Smooth muscle cell (in vitro differentiated cells): ENCODE results near the gene TMEM147. TPM values are rescaled to one million over a fixed set of nuclear protein-coding genes. Genes with fewer than 3 reads are reported as not detected.

ENCODE experiments used
- DNase-seq: peaks from one replicate; lab custom pipeline; 2025; ENCODE audit not compliant: unreplicated experiment; lab: John Stamatoyannopoulos, UW
- H2AFZ ChIP-seq: fragments of 200-600 bp; sonication (generic); 2 replicates; pipeline ENCODE4 v1.6.0; 2016; ENCODE audit warnings: antibody characterized with exemption, low read depth, mild to moderate bottlenecking
- H3F3A ChIP-seq: fragments of 200-600 bp; sonication (generic); 2 replicates; pipeline ENCODE4 v1.6.0; 2017; ENCODE audit warnings: antibody characterized with exemption, low read depth
- H3K27ac ChIP-seq: fragments of 200-600 bp; sonication (generic); 2 replicates; pipeline ENCODE4 v1.5.1; 2016; ENCODE audit warnings: low read depth, mild to moderate bottlenecking
- H3K27me3 ChIP-seq: fragments of 200-600 bp; sonication (generic); 2 replicates; pipeline ENCODE4 v1.6.1; 2016; ENCODE audit warnings: low read depth, mild to moderate bottlenecking
- H3K36me3 ChIP-seq: fragments of 200-600 bp; sonication (generic); 2 replicates; pipeline ENCODE4 v1.5.1; 2016; ENCODE audit warnings: low read depth
- H3K4me1 ChIP-seq: fragments of 200-600 bp; sonication (generic); 2 replicates; pipeline ENCODE4 v1.5.1; 2016; ENCODE audit warnings: low read depth
- H3K4me2 ChIP-seq: fragments of 200-600 bp; sonication (generic); 2 replicates; pipeline ENCODE4 v1.6.0; 2016; ENCODE audit warnings: mild to moderate bottlenecking
- H3K4me3 ChIP-seq: fragments of 200-600 bp; sonication (generic); 2 replicates; pipeline ENCODE4 v1.5.1; 2016; ENCODE audit warnings: mild to moderate bottlenecking
- H3K79me2 ChIP-seq: fragments of 200-600 bp; sonication (generic); 2 replicates; pipeline ENCODE4 v1.6.0; 2016; ENCODE audit warnings: low read depth, mild to moderate bottlenecking
- H3K9ac ChIP-seq: fragments of 200-600 bp; sonication (generic); 2 replicates; pipeline ENCODE4 v1.6.0; 2016; ENCODE audit warnings: low read depth
- H3K9me3 ChIP-seq: fragments of 200-600 bp; sonication (generic); replicated peaks from 2 replicates; pipeline ENCODE4 v1.5.1; 2016; ENCODE audit warnings: low read depth
- H4K20me1 ChIP-seq: fragments of 200-600 bp; sonication (generic); 2 replicates; pipeline ENCODE4 v1.6.0; 2016; ENCODE audit warnings: low read depth
- WGBS: methylation state at CpG from one replicate; pipeline ENCODE4 v1.1.7; 2016; ENCODE audit warnings: low lambda C conversion rate; 5-methylcytosine and 5-hydroxymethylcytosine counted together
- polyA plus RNA-seq: library from polyadenylated mRNA; unstranded; fragments of >200 nt; fragmentation: Nextera tagmentation; extraction: Ambion mirVana; gene quantifications from 2 replicates; pipeline ENCODE4 v1.2.1, GENCODE V29; 2016
- total RNA-seq: library from RNA; depleted of rRNA; stranded (reverse); fragments of >200 nt; gene quantifications from 2 replicates; pipeline ENCODE4 v1.2.3, GENCODE V29; 2014
- TF ChIP-seq, protein P1 (sequence below): fragments of 200-600 bp; sonication (generic); IDR thresholded peaks from 2 replicates; pipeline ENCODE4 v1.5.1; 2017; ENCODE audit warnings: borderline replicate concordance, mild to moderate bottlenecking, antibody characterized with exemption; ENCODE audit not compliant: insufficient read depth, poor library complexity, severe bottlenecking

Gene TMEM147
- total and polyA plus RNA-seq, 2 experiments from 2014 or later = 168 to 291 TPM

DNA sequence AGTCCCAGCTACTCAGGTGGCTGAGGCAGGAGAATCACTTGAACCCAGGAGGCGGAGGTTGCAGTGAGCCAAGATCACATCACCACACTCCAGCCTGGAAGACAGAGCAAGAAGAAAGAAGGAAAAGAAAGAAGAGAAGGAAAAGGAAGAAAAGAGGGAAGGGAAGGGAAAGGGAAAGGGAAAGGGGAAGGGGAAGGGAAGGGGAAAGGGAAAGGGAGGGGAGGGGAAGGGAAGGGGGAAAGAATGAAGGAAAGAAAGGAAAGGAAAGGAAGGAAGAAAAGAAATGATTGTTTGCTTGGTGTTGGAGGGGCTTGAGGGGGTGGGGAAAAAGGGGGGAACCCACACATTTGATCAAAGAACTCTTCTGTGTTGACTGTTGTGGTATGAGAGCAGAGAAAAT lies 50.5 kb downstream of the TMEM147 start:
- Histone ChIP-seq H3K4me2 (no peak overlapping the region), H3K9me3 (no peaks in the 10 kb centered on the region), H3K4me3 (no peak overlapping the region), H3K79me2 (no peaks in the 10 kb centered on the region), H3F3A (no peaks in the 10 kb centered on the region), H3K27ac (no peak overlapping the region), H3K36me3 (no peaks in the 10 kb centered on the region), H2AFZ (no peak overlapping the region), H3K9ac (no peak overlapping the region), H4K20me1 (no peaks in the 10 kb centered on the region), H3K4me1 (no peaks in the 10 kb centered on the region), H3K27me3 (no peaks in the 10 kb centered on the region)
- no peak for DNase-seq
- 79% methylated on average over 1 of the region's 1 CpG for WGBS
- TF ChIP-seq, protein P1, sequence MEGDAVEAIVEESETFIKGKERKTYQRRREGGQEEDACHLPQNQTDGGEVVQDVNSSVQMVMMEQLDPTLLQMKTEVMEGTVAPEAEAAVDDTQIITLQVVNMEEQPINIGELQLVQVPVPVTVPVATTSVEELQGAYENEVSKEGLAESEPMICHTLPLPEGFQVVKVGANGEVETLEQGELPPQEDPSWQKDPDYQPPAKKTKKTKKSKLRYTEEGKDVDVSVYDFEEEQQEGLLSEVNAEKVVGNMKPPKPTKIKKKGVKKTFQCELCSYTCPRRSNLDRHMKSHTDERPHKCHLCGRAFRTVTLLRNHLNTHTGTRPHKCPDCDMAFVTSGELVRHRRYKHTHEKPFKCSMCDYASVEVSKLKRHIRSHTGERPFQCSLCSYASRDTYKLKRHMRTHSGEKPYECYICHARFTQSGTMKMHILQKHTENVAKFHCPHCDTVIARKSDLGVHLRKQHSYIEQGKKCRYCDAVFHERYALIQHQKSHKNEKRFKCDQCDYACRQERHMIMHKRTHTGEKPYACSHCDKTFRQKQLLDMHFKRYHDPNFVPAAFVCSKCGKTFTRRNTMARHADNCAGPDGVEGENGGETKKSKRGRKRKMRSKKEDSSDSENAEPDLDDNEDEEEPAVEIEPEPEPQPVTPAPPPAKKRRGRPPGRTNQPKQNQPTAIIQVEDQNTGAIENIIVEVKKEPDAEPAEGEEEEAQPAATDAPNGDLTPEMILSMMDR = no peak

DNA sequence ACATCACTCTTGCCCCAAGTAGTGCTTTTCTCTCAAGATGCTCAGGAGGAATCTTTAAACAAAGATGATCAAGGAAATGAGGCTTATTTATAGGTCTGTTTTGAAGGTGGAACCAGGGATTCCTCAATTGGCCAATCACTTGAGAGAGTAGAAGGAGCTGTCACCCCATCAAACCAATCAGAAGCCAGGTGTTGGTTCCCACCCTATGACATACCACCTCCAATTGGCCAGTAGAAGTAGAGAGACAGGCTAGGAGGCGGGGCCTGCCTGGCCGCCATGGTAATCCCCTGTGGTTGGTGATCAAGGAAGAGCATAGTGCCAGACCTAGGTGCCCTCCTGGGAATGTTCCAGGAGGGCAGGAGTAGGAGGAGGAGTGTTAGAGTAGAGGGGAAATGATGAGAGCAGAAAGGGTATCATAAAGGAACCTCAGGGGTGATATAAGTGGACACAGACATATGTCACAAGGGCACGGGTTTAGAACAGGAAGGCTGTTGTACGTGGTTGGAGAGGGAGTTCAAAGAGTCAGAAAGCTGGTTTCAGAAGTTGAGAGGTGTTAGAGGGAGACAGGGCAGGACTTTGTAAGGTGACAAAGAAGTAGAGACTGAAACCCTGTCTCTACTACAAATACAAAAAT lies 51.1 kb downstream of the TMEM147 start:
- Histone ChIP-seq H3K27me3 (no peaks in the 10 kb centered on the region), H3K4me3 (no peak overlapping the region), H3K9me3 (no peaks in the 10 kb centered on the region), H3K4me2 (no peak overlapping the region), H3F3A (no peaks in the 10 kb centered on the region), H4K20me1 (no peaks in the 10 kb centered on the region), H3K27ac (no peak overlapping the region), H3K9ac (no peak overlapping the region), H3K36me3 (no peaks in the 10 kb centered on the region), H3K79me2 (no peaks in the 10 kb centered on the region), H2AFZ (no peak overlapping the region), H3K4me1 (no peaks in the 10 kb centered on the region)
- TF ChIP-seq, protein P1 = no peak
- WGBS = 81% methylated on average over 4 of the region's 4 CpGs
- DNase-seq = no peak

Other genes starting within 250 kb of the TMEM147 start
- gene CD22, start 216.4 kb upstream of the TMEM147 start, total RNA-seq = not detected in 2 replicates
- not detected in 2 replicates for gene CD22, start 216.4 kb upstream of the TMEM147 start, polyA plus RNA-seq
- gene FFAR1, start 197.7 kb upstream of the TMEM147 start, total RNA-seq = not detected in 2 replicates
- not detected in 2 replicates for gene FFAR1, start 197.7 kb upstream of the TMEM147 start, polyA plus RNA-seq
- not detected in 2 replicates for gene FFAR3, start 187.2 kb upstream of the TMEM147 start, total RNA-seq
- gene FFAR3, start 187.2 kb upstream of the TMEM147 start, polyA plus RNA-seq = not detected in 2 replicates
- gene GPR42, start 174.6 kb upstream of the TMEM147 start, total RNA-seq = not detected in 2 replicates
- not detected in 2 replicates for gene GPR42, start 174.6 kb upstream of the TMEM147 start, polyA plus RNA-seq
- gene FFAR2, start 97.4 kb upstream of the TMEM147 start, total RNA-seq = not detected in 2 replicates
- not detected in 2 replicates for gene FFAR2, start 97.4 kb upstream of the TMEM147 start, polyA plus RNA-seq
- 203 and 298 TPM in 2 replicates for gene KRTDAP, start 55.2 kb upstream of the TMEM147 start, total RNA-seq
- gene KRTDAP, start 55.2 kb upstream of the TMEM147 start, polyA plus RNA-seq = 41.7 and 68.3 TPM in 2 replicates
- gene DMKN, start 32.0 kb upstream of the TMEM147 start, total RNA-seq = 46.5 and 132 TPM in 2 replicates
- gene DMKN, start 32.0 kb upstream of the TMEM147 start, polyA plus RNA-seq = 31.2 and 75.4 TPM in 2 replicates
- 14.9 and 19.8 TPM in 2 replicates for gene SBSN, start 17.3 kb upstream of the TMEM147 start, total RNA-seq
- gene SBSN, start 17.3 kb upstream of the TMEM147 start, polyA plus RNA-seq = 4.9 and 11.7 TPM in 2 replicates
- gene GAPDHS, start 12.2 kb upstream of the TMEM147 start, total RNA-seq = not detected in 2 replicates
- 0.16 TPM in 1 of 2 replicates, not detected in the other for gene GAPDHS, start 12.2 kb upstream of the TMEM147 start, polyA plus RNA-seq
- gene ATP4A, start 18.0 kb downstream of the TMEM147 start, total RNA-seq = not detected in 2 replicates
- gene ATP4A, start 18.0 kb downstream of the TMEM147 start, polyA plus RNA-seq = not detected in 2 replicates
- gene PMIS2, start 40.5 kb downstream of the TMEM147 start, total RNA-seq = not detected in 2 replicates
- gene PMIS2, start 40.5 kb downstream of the TMEM147 start, polyA plus RNA-seq = not detected in 2 replicates
- 6.3 and 6.4 TPM in 2 replicates for gene HAUS5, start 67.1 kb downstream of the TMEM147 start, total RNA-seq
- 14.0 and 15.8 TPM in 2 replicates for gene HAUS5, start 67.1 kb downstream of the TMEM147 start, polyA plus RNA-seq
- gene RBM42, start 83.4 kb downstream of the TMEM147 start, total RNA-seq = 37.2 and 42.4 TPM in 2 replicates
- 143 and 155 TPM in 2 replicates for gene RBM42, start 83.4 kb downstream of the TMEM147 start, polyA plus RNA-seq
- not detected in 2 replicates for gene ETV2, start 96.1 kb downstream of the TMEM147 start, total RNA-seq
- 2.9 and 3.8 TPM in 2 replicates for gene ETV2, start 96.1 kb downstream of the TMEM147 start, polyA plus RNA-seq
- 521 and 971 TPM in 2 replicates for gene COX6B1, start 102.7 kb downstream of the TMEM147 start, total RNA-seq
- 622 and 683 TPM in 2 replicates for gene COX6B1, start 102.7 kb downstream of the TMEM147 start, polyA plus RNA-seq
- gene UPK1A, start 120.9 kb downstream of the TMEM147 start, total RNA-seq = 4.2 TPM in 1 of 2 replicates, not detected in the other
- 1.0 TPM in 1 of 2 replicates, not detected in the other for gene UPK1A, start 120.9 kb downstream of the TMEM147 start, polyA plus RNA-seq
- gene ZBTB32, start 158.9 kb downstream of the TMEM147 start, total RNA-seq = not detected in 2 replicates
- gene ZBTB32, start 158.9 kb downstream of the TMEM147 start, polyA plus RNA-seq = 1.0 and 1.3 TPM in 2 replicates
- 10.5 and 31.1 TPM in 2 replicates for gene KMT2B, start 172.4 kb downstream of the TMEM147 start, total RNA-seq
- gene KMT2B, start 172.4 kb downstream of the TMEM147 start, polyA plus RNA-seq = 8.8 and 11.2 TPM in 2 replicates
- gene IGFLR1, start 196.8 kb downstream of the TMEM147 start, total RNA-seq = 1.2 and 1.7 TPM in 2 replicates
- gene IGFLR1, start 196.8 kb downstream of the TMEM147 start, polyA plus RNA-seq = 1.4 and 6.3 TPM in 2 replicates
- 14.6 and 17.0 TPM in 2 replicates for gene U2AF1L4, start 199.8 kb downstream of the TMEM147 start, total RNA-seq
- 29.3 and 31.5 TPM in 2 replicates for gene U2AF1L4, start 199.8 kb downstream of the TMEM147 start, polyA plus RNA-seq
- gene PSENEN, start 200.0 kb downstream of the TMEM147 start, total RNA-seq = 53.3 and 65.4 TPM in 2 replicates
- 137 and 167 TPM in 2 replicates for gene PSENEN, start 200.0 kb downstream of the TMEM147 start, polyA plus RNA-seq
- 17.8 and 20.3 TPM in 2 replicates for gene LIN37, start 202.9 kb downstream of the TMEM147 start, total RNA-seq
- gene LIN37, start 202.9 kb downstream of the TMEM147 start, polyA plus RNA-seq = 16.4 and 24.2 TPM in 2 replicates
- gene HSPB6, start 211.4 kb downstream of the TMEM147 start, total RNA-seq = 19.1 and 20.6 TPM in 2 replicates
- gene HSPB6, start 211.4 kb downstream of the TMEM147 start, polyA plus RNA-seq = 173 and 254 TPM in 2 replicates
- gene PROSER3, start 212.6 kb downstream of the TMEM147 start, total RNA-seq = 6.1 and 13.7 TPM in 2 replicates
- 24.8 and 32.3 TPM in 2 replicates for gene PROSER3, start 212.6 kb downstream of the TMEM147 start, polyA plus RNA-seq
- 5.3 and 8.2 TPM in 2 replicates for gene ARHGAP33, start 229.9 kb downstream of the TMEM147 start, total RNA-seq
- gene ARHGAP33, start 229.9 kb downstream of the TMEM147 start, polyA plus RNA-seq = 5.7 and 14.0 TPM in 2 replicates